SK-N-SH (cell line): ENCODE results near the gene RBBP7. TPM values are rescaled to one million over a fixed set of nuclear protein-coding genes. Genes with fewer than 3 reads are reported as not detected.
A peak's percentile ranks its signal among the peaks of the same experiment; 100 is the strongest.

Experiments
- CTCF ChIA-PET: fragments of 300-600, 350-600 bp; formaldehyde crosslinking; extraction: SDS; loops from one replicate; lab custom pipeline; 2021; lab: Yijun Ruan, JAX
- POLR2A ChIA-PET: fragments of 350-600 bp; sonication (Branson Sonifier 250); formaldehyde crosslinking; extraction: SDS; loops from one replicate; lab custom pipeline; 2020; ENCODE audit warnings: antibody characterized with exemption, inconsistent platforms; lab: Yijun Ruan, JAX
- DNase-seq: peaks from one replicate; pipeline ENCODE4 v3.0.0; 2012
- H2AFZ ChIP-seq: fragments of 200-600 bp; sonication (generic); 2 replicates; pipeline ENCODE4 v1.8.1; 2016; ENCODE audit warnings: antibody characterized with exemption, mild to moderate bottlenecking, low read depth
- H3F3A ChIP-seq: fragments of 200-600 bp; sonication (generic); replicated peaks from 2 replicates; pipeline ENCODE3; 2016; ENCODE audit warnings: antibody characterized with exemption, mild to moderate bottlenecking; ENCODE audit not compliant: insufficient read depth
- H3K27ac ChIP-seq, 2 experiments: fragments of 200-500 bp in 1 of 2; fragments of 200-600 bp in 1 of 2; sonication (Bioruptor generic) in 1 of 2; sonication (generic), shearing (Covaris generic) in 1 of 2; 2 replicates each; pipeline versions ENCODE4 v1.5.1 to v1.6.1; 2014 to 2016; ENCODE audit warnings: low read depth in 2 of 2, inconsistent platforms in 1 of 2, low read length in 1 of 2, mild to moderate bottlenecking in 1 of 2, mixed read lengths in 1 of 2
- H3K27me3 ChIP-seq: fragments of 200-600 bp; sonication (generic), shearing (Covaris generic); 2 replicates; pipeline ENCODE4 v1.6.1; 2016; ENCODE audit warnings: mixed run types; ENCODE audit not compliant: insufficient read depth
- H3K36me3 ChIP-seq, 2 experiments: fragments of 200-500 bp in 1 of 2; fragments of 200-600 bp in 1 of 2; sonication (Bioruptor generic) in 1 of 2; sonication (generic) in 1 of 2; replicated peaks in 1 of 2; 2 replicates each; pipeline versions ENCODE3 to v1.5.1; 2014 to 2016; ENCODE audit warnings: low read length in 1 of 2, mild to moderate bottlenecking in 1 of 2; ENCODE audit not compliant: insufficient read depth in 2 of 2, control insufficient read depth in 1 of 2
- H3K4me1 ChIP-seq, 2 experiments: fragments of 200-500 bp in 1 of 2; fragments of 200-600 bp in 1 of 2; sonication (Bioruptor generic) in 1 of 2; sonication (generic), shearing (Covaris generic) in 1 of 2; 2 replicates each; pipeline versions ENCODE4 v1.5.1 to v1.6.1; 2014 to 2016; ENCODE audit warnings: low read depth in 1 of 2, low read length in 1 of 2, mixed run types in 1 of 2; ENCODE audit not compliant: insufficient read depth in 2 of 2, control insufficient read depth in 1 of 2
- H3K4me2 ChIP-seq: fragments of 200-600 bp; sonication (generic), shearing (Covaris generic); 2 replicates; pipeline ENCODE4 v1.6.1; 2017; ENCODE audit warnings: mixed run types
- H3K4me3 ChIP-seq, 2 experiments: fragments of 200-500 bp in 1 of 2; fragments of 200-600 bp in 1 of 2; sonication (Bioruptor generic) in 1 of 2; sonication (generic), shearing (Covaris generic) in 1 of 2; 2 replicates each; pipeline versions ENCODE4 v1.5.1 to v1.8.1; 2014 to 2016; ENCODE audit warnings: low read depth in 2 of 2, inconsistent platforms in 1 of 2, low read length in 1 of 2, mild to moderate bottlenecking in 1 of 2, mixed read lengths in 1 of 2, moderate library complexity in 1 of 2
- H3K79me2 ChIP-seq: fragments of 200-600 bp; sonication (generic); 2 replicates; pipeline ENCODE4 v1.8.1; 2017; ENCODE audit warnings: mild to moderate bottlenecking; ENCODE audit not compliant: insufficient read depth
- H3K9ac ChIP-seq: fragments of 200-600 bp; sonication (generic); 2 replicates; pipeline ENCODE4 v1.6.1; 2017; ENCODE audit warnings: mixed run types
- H3K9me2 ChIP-seq: fragments of 200-600 bp; sonication (generic); 2 replicates; pipeline ENCODE4 v1.6.1; 2017; ENCODE audit warnings: mixed run types
- H3K9me3 ChIP-seq: fragments of 200-600 bp; sonication (generic); 2 replicates; pipeline ENCODE4 v1.6.1; 2017; ENCODE audit warnings: mixed run types, mild to moderate bottlenecking, moderate library complexity
- H4K20me1 ChIP-seq: fragments of 200-600 bp; sonication (generic); 2 replicates; pipeline ENCODE4 v1.6.1; 2017; ENCODE audit warnings: mild to moderate bottlenecking, mixed run types; ENCODE audit not compliant: insufficient read depth
- CTCF ChIP-seq: fragments of 200-600 bp; sonication (generic); IDR thresholded peaks from 2 replicates; pipeline ENCODE4 v1.6.1; 2017; ENCODE audit warnings: antibody characterized with exemption, mild to moderate bottlenecking, moderate library complexity
- EZH2phosphoT487 ChIP-seq: fragments of 200-600 bp; sonication (generic); IDR thresholded peaks from 2 replicates; pipeline ENCODE4 v1.6.1; 2017; ENCODE audit warnings: low read depth, mixed run types, mild to moderate bottlenecking, antibody characterized with exemption, moderate library complexity, borderline replicate concordance
- GATA2 ChIP-seq: sonication (generic); formaldehyde crosslinking; IDR thresholded peaks from 2 replicates; pipeline ENCODE4 v1.5.0; 2020; ENCODE audit warnings: mild to moderate bottlenecking, missing genetic modification reagents
- JUND ChIP-seq: IDR thresholded peaks from 2 replicates; pipeline ENCODE4 v1.4.0; 2012
- MEF2A ChIP-seq: IDR thresholded peaks from 2 replicates; pipeline ENCODE4 v1.4.0; 2012; ENCODE audit warnings: low read depth, borderline replicate concordance
- POLR2AphosphoS5 ChIP-seq: IDR thresholded peaks from 2 replicates; pipeline ENCODE4 v1.6.1; 2012; ENCODE audit warnings: low read depth, low read length
- SMC3 ChIP-seq: IDR thresholded peaks from 2 replicates; pipeline ENCODE4 v1.6.1; 2012; ENCODE audit warnings: low read depth, low read length, improper control_type of control experiment
- TEAD4 ChIP-seq: IDR thresholded peaks from 2 replicates; pipeline ENCODE4 v1.4.0; 2012; ENCODE audit warnings: mild to moderate bottlenecking, borderline replicate concordance; ENCODE audit not compliant: insufficient read depth
- USF2 ChIP-seq: fragments of 150-350 bp; IDR thresholded peaks from 2 replicates; pipeline ENCODE4 v1.6.1; 2017; ENCODE audit warnings: antibody characterized with exemption, low read length, low read depth, borderline replicate concordance
- YY1 ChIP-seq: IDR thresholded peaks from 2 replicates; pipeline ENCODE4 v1.4.0; 2012; ENCODE audit warnings: low read depth, mild to moderate bottlenecking
- WGBS: methylation state at CpG from one replicate; pipeline ENCODE4 v1.1.6; 2017; ENCODE audit warnings: low lambda C conversion rate; 5-methylcytosine and 5-hydroxymethylcytosine counted together
- polyA plus RNA-seq, 3 experiments: library from polyadenylated mRNA; depleted of rRNA; stranded (reverse); fragments of >200 nt; gene quantifications; 2 replicates each; pipeline ENCODE4 v1.2.3, GENCODE V29; 2012
- TF ChIP-seq, protein P1 (sequence below): fragments of 150-350 bp; IDR thresholded peaks from 2 replicates; pipeline ENCODE4 v1.6.1; 2016; ENCODE audit warnings: mild to moderate bottlenecking, low read depth, low read length
- TF ChIP-seq, protein P2 (sequence below): IDR thresholded peaks from 2 replicates; pipeline ENCODE4 v1.4.0; 2012; ENCODE audit warnings: low read depth, borderline replicate concordance

Gene RBBP7
- polyA plus RNA-seq, 1 of the 3 experiments (the other 2 are of a cell fraction) = 172 TPM

- POLR2A ChIA-PET = no interaction called here
- 88% methylated on average over 13 of the region's 14 CpGs for WGBS
- H3K36me3 ChIP-seq = peaks cover 53 to 76% of the 10 kb centered on the region in 2 experiments
- no peaks in the 10 kb centered on the region for H3K9me3 ChIP-seq
- H3K4me1 ChIP-seq = peaks cover 3 to 22% of the 10 kb centered on the region in 2 experiments; a peak in 3 of 4 replicates
- H3K9me2 ChIP-seq = no peaks in the 10 kb centered on the region
- H3K27me3 ChIP-seq = no peaks in the 10 kb centered on the region
- peak overlapping the region in 1 of 2 experiments; percentile 87; a peak in 1 of 4 replicates for H3K27ac ChIP-seq
- no peak overlapping the region for H3K4me2 ChIP-seq
- H2AFZ ChIP-seq = no peak overlapping the region
- H3K9ac ChIP-seq = no peak overlapping the region
- no peaks in the 10 kb centered on the region for H3K79me2 ChIP-seq
- H4K20me1 ChIP-seq = peaks cover 20% of the 10 kb centered on the region; the same call in 1 of the 2 replicates
- H3F3A ChIP-seq = peaks cover 31% of the 10 kb centered on the region
- TF ChIP-seq EZH2phosphoT487 = no peak
- DNase-seq = no peak
- CTCF ChIA-PET = interaction anchor here (1.3 to 4.5 kb wide), 3 partner anchors 12 to 43 kb away, joined by 3 to 24 read pairs (median 6); no protein-coding TSS in a partner anchor
- H3K4me3 ChIP-seq = no peak overlapping the region
Measured at GRCh38 chrX:16839852-16840460, 30.2 kb downstream of the RBBP7 start.

GRCh38 chrX:16839219-16839851 is 30.8 kb downstream of the RBBP7 start:
- WGBS = 87% methylated on average over 5 of the region's 5 CpGs

More at GRCh38 chrX:16839219-16839851, 30.8 kb downstream of the RBBP7 start:
- ChIA-PET CTCF (interaction anchor here (1.1 to 4.5 kb wide), 4 partner anchors 9 to 44 kb away, joined by 3 to 24 read pairs (median 5); no protein-coding TSS in a partner anchor), POLR2A (no interaction called here)
- Histone ChIP-seq H3K27me3 (no peaks in the 10 kb centered on the region), H3K9me2 (no peaks in the 10 kb centered on the region), H3K4me2 (no peak overlapping the region), H3K4me3 (no peak overlapping the region), H3K4me1 (peaks cover 3 to 22% of the 10 kb centered on the region in 2 experiments; a peak in 3 of 4 replicates), H3K36me3 (peaks cover 50 to 76% of the 10 kb centered on the region in 2 experiments), H3K9ac (no peak overlapping the region), H3K79me2 (no peaks in the 10 kb centered on the region), H4K20me1 (peaks cover 20% of the 10 kb centered on the region; the same call in 1 of the 2 replicates), H3K27ac (peak overlapping the region; percentile 11 to 87; a peak in 2 of 4 replicates), H3K9me3 (no peaks in the 10 kb centered on the region), H2AFZ (no peak overlapping the region), H3F3A (peaks cover 27% of the 10 kb centered on the region)
- TF ChIP-seq USF2 = no peak
- no peak for TF ChIP-seq JUND
- no peak for TF ChIP-seq GATA2
- TF ChIP-seq, protein P1, sequence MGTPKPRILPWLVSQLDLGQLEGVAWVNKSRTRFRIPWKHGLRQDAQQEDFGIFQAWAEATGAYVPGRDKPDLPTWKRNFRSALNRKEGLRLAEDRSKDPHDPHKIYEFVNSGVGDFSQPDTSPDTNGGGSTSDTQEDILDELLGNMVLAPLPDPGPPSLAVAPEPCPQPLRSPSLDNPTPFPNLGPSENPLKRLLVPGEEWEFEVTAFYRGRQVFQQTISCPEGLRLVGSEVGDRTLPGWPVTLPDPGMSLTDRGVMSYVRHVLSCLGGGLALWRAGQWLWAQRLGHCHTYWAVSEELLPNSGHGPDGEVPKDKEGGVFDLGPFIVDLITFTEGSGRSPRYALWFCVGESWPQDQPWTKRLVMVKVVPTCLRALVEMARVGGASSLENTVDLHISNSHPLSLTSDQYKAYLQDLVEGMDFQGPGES = no peak
- TF ChIP-seq, protein P2, sequence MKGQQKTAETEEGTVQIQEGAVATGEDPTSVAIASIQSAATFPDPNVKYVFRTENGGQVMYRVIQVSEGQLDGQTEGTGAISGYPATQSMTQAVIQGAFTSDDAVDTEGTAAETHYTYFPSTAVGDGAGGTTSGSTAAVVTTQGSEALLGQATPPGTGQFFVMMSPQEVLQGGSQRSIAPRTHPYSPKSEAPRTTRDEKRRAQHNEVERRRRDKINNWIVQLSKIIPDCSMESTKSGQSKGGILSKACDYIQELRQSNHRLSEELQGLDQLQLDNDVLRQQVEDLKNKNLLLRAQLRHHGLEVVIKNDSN = no peak
- no peak for TF ChIP-seq SMC3
- TF ChIP-seq CTCF = no peak
- TF ChIP-seq POLR2AphosphoS5 = no peak
- no peak for TF ChIP-seq YY1
- no peak for TF ChIP-seq TEAD4
- no peak for TF ChIP-seq MEF2A
- no peak for DNase-seq
